ENCODE data around the gene ENDOU.
A peak's percentile ranks its signal among the peaks of the same experiment; 100 is the strongest.
"Not testable (repeated sequence)": the region's sequence is repeated elsewhere in the genome, so short reads cannot be mapped to it uniquely, and the experiment has no call there.

Gene ENDOU

GRCh38 chr12:47715877-47716548 lies 9.3 kb downstream of the ENDOU start:
- DNase-seq = no peak

- DNase-seq = peak; percentile 65
These were observed 9.9 kb downstream of the ENDOU start for GRCh38 chr12:47715393-47715876.

GRCh38 chr12:47714826-47715386 lies 10.4 kb downstream of the ENDOU start:
- no peak for DNase-seq

- DNase-seq = no peak
These were observed 13.1 kb downstream of the ENDOU start for GRCh38 chr12:47712171-47712570.

GRCh38 chr12:47711448-47711847 lies 13.8 kb downstream of the ENDOU start:
- DNase-seq = no peak

- no peak for DNase-seq
These were observed 15.0 kb downstream of the ENDOU start for GRCh38 chr12:47710278-47710677.

GRCh38 chr12:47709671-47710070 lies 15.6 kb downstream of the ENDOU start:
- no peak for DNase-seq

GRCh38 chr12:47709237-47709636 lies 16.1 kb downstream of the ENDOU start:
- no peak for DNase-seq

- no peak for DNase-seq
These were observed 17.3 kb downstream of the ENDOU start for GRCh38 chr12:47707905-47708543.

GRCh38 chr12:47707355-47707754 lies 17.9 kb downstream of the ENDOU start:
- DNase-seq = no peak

GRCh38 chr12:47705566-47706425 lies 19.5 kb downstream of the ENDOU start, which contains the start of gene RPAP3:
Gene RPAP3, minus strand, starts transcription at chr12:47706030. Its CDS starts 3,190 bp downstream, at chr12:47702840.
- DNase-seq = peak; percentile 93

- no peak for DNase-seq
These were observed 20.1 kb downstream of the ENDOU start for GRCh38 chr12:47705229-47705565.

- no peak for DNase-seq
These were observed 20.6 kb downstream of the ENDOU start for GRCh38 chr12:47704719-47705118.

- no peak for DNase-seq
These were observed 25.0 kb downstream of the ENDOU start for GRCh38 chr12:47700263-47700662.

GRCh38 chr12:47698631-47699030 lies 26.7 kb downstream of the ENDOU start:
- DNase-seq = no peak

GRCh38 chr12:47698055-47698454 lies 27.2 kb downstream of the ENDOU start:
- no peak for DNase-seq

- DNase-seq = no peak
These were observed 36.1 kb downstream of the ENDOU start for GRCh38 chr12:47689215-47689614.

- no peak for DNase-seq
These were observed 37.7 kb downstream of the ENDOU start for GRCh38 chr12:47687636-47688035.

GRCh38 chr12:47686645-47687240 lies 38.5 kb downstream of the ENDOU start:
- DNase-seq = no peak

GRCh38 chr12:47679785-47680184 lies 45.5 kb downstream of the ENDOU start:
- no peak for DNase-seq

GRCh38 chr12:47672068-47672467 lies 53.2 kb downstream of the ENDOU start:
- DNase-seq = no peak

GRCh38 chr12:47667935-47668334 lies 57.4 kb downstream of the ENDOU start:
- DNase-seq = not testable (repeated sequence)

Measured in GDM1 (cell line).